Measurements from ENCODE around the gene RREB1.

The RREB1 gene

DNA sequence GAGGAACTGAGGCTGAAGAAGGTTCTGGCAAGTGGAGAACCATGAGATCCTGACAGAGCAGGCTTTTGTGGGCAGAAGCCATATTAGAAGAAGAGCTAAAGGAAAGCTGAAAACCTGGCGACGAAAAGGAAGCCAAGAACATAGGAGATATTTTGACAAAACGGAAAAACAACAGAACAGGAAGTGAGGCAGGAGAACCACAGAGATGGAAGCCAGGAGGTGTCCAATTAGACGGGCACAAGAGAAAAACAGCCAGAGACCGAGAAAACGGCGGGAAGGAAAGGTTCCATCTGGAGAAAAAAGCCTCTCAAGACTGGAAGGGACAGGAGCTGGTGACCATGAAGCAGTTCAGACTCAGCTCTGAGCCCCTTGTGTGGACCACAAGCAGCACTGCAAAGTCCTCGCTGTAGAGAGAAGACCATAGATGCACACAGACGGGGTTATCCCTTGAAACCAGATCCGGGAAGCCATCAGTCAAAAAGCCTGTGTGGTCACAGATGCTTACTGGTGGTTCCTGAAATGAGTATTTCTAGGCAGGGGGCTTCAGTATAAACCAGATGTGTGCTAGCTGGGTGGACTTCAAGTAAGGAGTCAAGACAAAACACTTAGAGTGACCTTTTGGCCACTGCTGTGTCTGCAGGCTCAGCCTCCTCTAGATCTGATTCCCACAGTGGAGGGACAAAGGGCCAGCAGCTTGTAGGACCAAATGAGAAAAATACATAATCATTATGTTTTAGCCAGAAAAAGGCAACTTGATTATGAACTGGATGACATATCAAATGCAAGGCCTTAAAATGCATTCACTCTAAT, 174.5 kb downstream of the RREB1 start:
- Histone ChIP-seq H3K4me3 (replicated peaks; ENCODE audit: insufficient read depth, low read length) (no peak overlapping the region), H3K27ac (replicated peaks) (peak overlapping the region; percentile 34), H3K27me3 (ENCODE audit: insufficient read depth, poor library complexity, severe bottlenecking) (no peaks in the 10 kb centered on the region)
- TF ChIP-seq SPI1 (IDR thresholded peaks at IDR 0.05; ENCODE audit: borderline replicate concordance, low read depth) (peak; percentile 75), POLR2AphosphoS5 (IDR thresholded peaks at IDR 0.05; ENCODE audit: low read depth) (peak; percentile 24; the same call in 1 of the 2 replicates), GABPA (IDR thresholded peaks at IDR 0.05; ENCODE audit: low read depth) (peak; percentile 75)
- TF ChIP-seq, protein P1, sequence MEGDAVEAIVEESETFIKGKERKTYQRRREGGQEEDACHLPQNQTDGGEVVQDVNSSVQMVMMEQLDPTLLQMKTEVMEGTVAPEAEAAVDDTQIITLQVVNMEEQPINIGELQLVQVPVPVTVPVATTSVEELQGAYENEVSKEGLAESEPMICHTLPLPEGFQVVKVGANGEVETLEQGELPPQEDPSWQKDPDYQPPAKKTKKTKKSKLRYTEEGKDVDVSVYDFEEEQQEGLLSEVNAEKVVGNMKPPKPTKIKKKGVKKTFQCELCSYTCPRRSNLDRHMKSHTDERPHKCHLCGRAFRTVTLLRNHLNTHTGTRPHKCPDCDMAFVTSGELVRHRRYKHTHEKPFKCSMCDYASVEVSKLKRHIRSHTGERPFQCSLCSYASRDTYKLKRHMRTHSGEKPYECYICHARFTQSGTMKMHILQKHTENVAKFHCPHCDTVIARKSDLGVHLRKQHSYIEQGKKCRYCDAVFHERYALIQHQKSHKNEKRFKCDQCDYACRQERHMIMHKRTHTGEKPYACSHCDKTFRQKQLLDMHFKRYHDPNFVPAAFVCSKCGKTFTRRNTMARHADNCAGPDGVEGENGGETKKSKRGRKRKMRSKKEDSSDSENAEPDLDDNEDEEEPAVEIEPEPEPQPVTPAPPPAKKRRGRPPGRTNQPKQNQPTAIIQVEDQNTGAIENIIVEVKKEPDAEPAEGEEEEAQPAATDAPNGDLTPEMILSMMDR (IDR thresholded peaks at IDR 0.05; ENCODE audit: insufficient read depth, low read length) = no peak
- TF ChIP-seq, protein P2, sequence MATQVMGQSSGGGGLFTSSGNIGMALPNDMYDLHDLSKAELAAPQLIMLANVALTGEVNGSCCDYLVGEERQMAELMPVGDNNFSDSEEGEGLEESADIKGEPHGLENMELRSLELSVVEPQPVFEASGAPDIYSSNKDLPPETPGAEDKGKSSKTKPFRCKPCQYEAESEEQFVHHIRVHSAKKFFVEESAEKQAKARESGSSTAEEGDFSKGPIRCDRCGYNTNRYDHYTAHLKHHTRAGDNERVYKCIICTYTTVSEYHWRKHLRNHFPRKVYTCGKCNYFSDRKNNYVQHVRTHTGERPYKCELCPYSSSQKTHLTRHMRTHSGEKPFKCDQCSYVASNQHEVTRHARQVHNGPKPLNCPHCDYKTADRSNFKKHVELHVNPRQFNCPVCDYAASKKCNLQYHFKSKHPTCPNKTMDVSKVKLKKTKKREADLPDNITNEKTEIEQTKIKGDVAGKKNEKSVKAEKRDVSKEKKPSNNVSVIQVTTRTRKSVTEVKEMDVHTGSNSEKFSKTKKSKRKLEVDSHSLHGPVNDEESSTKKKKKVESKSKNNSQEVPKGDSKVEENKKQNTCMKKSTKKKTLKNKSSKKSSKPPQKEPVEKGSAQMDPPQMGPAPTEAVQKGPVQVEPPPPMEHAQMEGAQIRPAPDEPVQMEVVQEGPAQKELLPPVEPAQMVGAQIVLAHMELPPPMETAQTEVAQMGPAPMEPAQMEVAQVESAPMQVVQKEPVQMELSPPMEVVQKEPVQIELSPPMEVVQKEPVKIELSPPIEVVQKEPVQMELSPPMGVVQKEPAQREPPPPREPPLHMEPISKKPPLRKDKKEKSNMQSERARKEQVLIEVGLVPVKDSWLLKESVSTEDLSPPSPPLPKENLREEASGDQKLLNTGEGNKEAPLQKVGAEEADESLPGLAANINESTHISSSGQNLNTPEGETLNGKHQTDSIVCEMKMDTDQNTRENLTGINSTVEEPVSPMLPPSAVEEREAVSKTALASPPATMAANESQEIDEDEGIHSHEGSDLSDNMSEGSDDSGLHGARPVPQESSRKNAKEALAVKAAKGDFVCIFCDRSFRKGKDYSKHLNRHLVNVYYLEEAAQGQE (IDR thresholded peaks at IDR 0.05; ENCODE audit: insufficient replicate concordance, low read depth) = no peak
- peak in 1 of 2 experiments; percentile 29 for DNase-seq (ENCODE audit: low read depth in 1 of 2, low spot score in 1 of 2)

DNA sequence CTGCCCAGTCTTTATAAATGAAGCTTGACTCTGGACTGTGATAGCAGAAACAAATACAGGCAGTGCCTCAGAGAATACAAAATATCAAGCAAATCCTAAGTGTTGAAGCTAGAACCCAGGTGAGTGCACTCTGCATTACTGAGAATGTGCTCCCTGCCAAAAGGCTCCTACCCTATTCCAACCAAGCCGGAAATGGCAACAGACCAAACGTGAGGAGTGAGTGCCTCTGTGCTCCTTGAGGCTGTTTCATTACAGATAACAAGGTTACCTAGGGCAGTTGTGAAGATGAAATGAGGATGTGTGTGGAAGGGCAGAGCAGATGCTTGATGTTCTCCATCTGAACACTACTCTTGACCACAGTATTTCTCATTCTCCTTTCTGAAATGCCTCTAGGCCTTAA, 175.9 kb downstream of the RREB1 start:
- no peak for TF ChIP-seq SPI1 (IDR thresholded peaks at IDR 0.05; ENCODE audit: borderline replicate concordance, low read depth)
- TF ChIP-seq, protein P1 (IDR thresholded peaks at IDR 0.05; ENCODE audit: insufficient read depth, low read length) = no peak
- TF ChIP-seq, protein P2 (IDR thresholded peaks at IDR 0.05; ENCODE audit: insufficient replicate concordance, low read depth) = no peak
- TF ChIP-seq GABPA (IDR thresholded peaks at IDR 0.05; ENCODE audit: low read depth) = no peak
- no peaks in the 10 kb centered on the region for H3K27me3 ChIP-seq (ENCODE audit: insufficient read depth, poor library complexity, severe bottlenecking)
- H3K27ac ChIP-seq (replicated peaks) = no peak overlapping the region
- no peak for DNase-seq (ENCODE audit: low read depth in 1 of 2, low spot score in 1 of 2)
- H3K4me3 ChIP-seq (replicated peaks; ENCODE audit: insufficient read depth, low read length) = no peak overlapping the region

DNA sequence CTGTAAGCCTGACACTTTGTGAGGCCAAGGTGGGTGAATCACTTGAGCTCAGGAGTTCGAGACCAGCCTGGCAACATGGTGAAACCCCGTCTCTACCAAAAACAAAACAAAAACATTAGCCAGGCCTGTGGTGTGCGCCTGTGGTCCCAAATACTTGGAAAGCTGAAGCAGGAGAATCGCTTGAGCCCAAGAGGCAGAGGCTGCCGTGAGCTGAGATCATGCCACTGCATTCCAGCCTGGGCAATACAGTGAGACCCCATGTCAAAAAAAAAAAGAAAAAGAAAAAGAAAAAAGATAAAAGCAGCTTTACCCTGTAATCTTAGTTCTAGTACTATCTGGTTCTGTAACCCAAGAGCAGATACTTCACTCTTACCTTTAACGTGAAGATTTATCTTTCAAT, 177.7 kb downstream of the RREB1 start:
- H3K27ac ChIP-seq (replicated peaks) = no peak overlapping the region
- H3K4me3 ChIP-seq (replicated peaks; ENCODE audit: insufficient read depth, low read length) = no peak overlapping the region
- TF ChIP-seq GABPA (IDR thresholded peaks at IDR 0.05; ENCODE audit: low read depth) (no peak), POLR2AphosphoS5 (IDR thresholded peaks at IDR 0.05; ENCODE audit: low read depth) (no peak), SPI1 (IDR thresholded peaks at IDR 0.05; ENCODE audit: borderline replicate concordance, low read depth) (no peak)
- TF ChIP-seq, protein P1 (IDR thresholded peaks at IDR 0.05; ENCODE audit: insufficient read depth, low read length) = no peak
- TF ChIP-seq, protein P2 (IDR thresholded peaks at IDR 0.05; ENCODE audit: insufficient replicate concordance, low read depth) = no peak
- no peaks in the 10 kb centered on the region for H3K27me3 ChIP-seq (ENCODE audit: insufficient read depth, poor library complexity, severe bottlenecking)
- DNase-seq (ENCODE audit: low read depth in 1 of 2, low spot score in 1 of 2) = no peak
